ENCODE measurements around the gene BCL2.

Gene BCL2

GRCh38 chr18:63140997-63141777 lies 178.4 kb downstream of the BCL2 start:
- TF ChIP-seq CTCF (IDR thresholded peaks at IDR 0.05; ENCODE audit: borderline replicate concordance, insufficient read depth, low read depth, low read length): no peak
- H3K4me3 ChIP-seq (ENCODE audit: low read depth, low read length): peak overlapping the region; percentile 10

- H3K4me3 ChIP-seq (ENCODE audit: low read depth, low read length): no peak overlapping the region
- TF ChIP-seq CTCF (IDR thresholded peaks at IDR 0.05; ENCODE audit: borderline replicate concordance, insufficient read depth, low read depth, low read length): no peak
Measured at GRCh38 chr18:63140038-63140450, 179.5 kb downstream of the BCL2 start.

- TF ChIP-seq CTCF (IDR thresholded peaks at IDR 0.05; ENCODE audit: borderline replicate concordance, insufficient read depth, low read depth, low read length): no peak
- H3K4me3 ChIP-seq (ENCODE audit: low read depth, low read length): peak overlapping the region; percentile 53
Measured at GRCh38 chr18:63138436-63139340, 180.9 kb downstream of the BCL2 start.

GRCh38 chr18:63137999-63138435 lies 181.6 kb downstream of the BCL2 start:
- H3K4me3 ChIP-seq (ENCODE audit: low read depth, low read length): peak overlapping the region; percentile 53

GRCh38 chr18:63135101-63135500 lies 184.5 kb downstream of the BCL2 start:
- no peak for TF ChIP-seq CTCF (IDR thresholded peaks at IDR 0.05; ENCODE audit: borderline replicate concordance, insufficient read depth, low read depth, low read length)
- H3K4me3 ChIP-seq (ENCODE audit: low read depth, low read length): no peak overlapping the region

More at GRCh38 chr18:63137999-63138435, 181.6 kb downstream of the BCL2 start:
- TF ChIP-seq CTCF (IDR thresholded peaks at IDR 0.05; ENCODE audit: borderline replicate concordance, insufficient read depth, low read depth, low read length): no peak

GRCh38 chr18:63132819-63133200 lies 186.8 kb downstream of the BCL2 start:
- no peak for TF ChIP-seq CTCF (IDR thresholded peaks at IDR 0.05; ENCODE audit: borderline replicate concordance, insufficient read depth, low read depth, low read length)
- no peak overlapping the region for H3K4me3 ChIP-seq (ENCODE audit: low read depth, low read length)

Measured in GM12875 (cell line).